Cardiac septum (tissue), 1 donor: ENCODE measurements around the gene ROR2. TPM values are rescaled to one million over a fixed set of nuclear protein-coding genes. Genes with fewer than 3 reads are reported as not detected.

Experiments
- DNase-seq: peaks from one replicate; pipeline ENCODE4 v3.0.0-alpha.2; 2020; ENCODE audit warnings: low spot score
- intact Hi-C: fragments of 100-400 bp; cut with DNase I; formaldehyde crosslinking; loops from one replicate; pipeline ENCODE4 v1.14.0; 2022
- total RNA-seq: library from RNA; stranded (reverse); fragmentation: NEBNext Ultra II Directional; extraction: Animal tissue kit (Norgen Biotek cat#: 25700); gene quantifications from one replicate; pipeline ENCODE4 v1.2.1, GENCODE V29; 2021
- donor health status: DM: no; HTN: no; CAD: no.

ROR2 gene
- total RNA-seq, 1 donor from 2014 or later, result 0.65 TPM

GRCh38 chr9:91889161-91889911 is 60.7 kb downstream of the ROR2 start:
- DNase-seq, result no peak

GRCh38 chr9:91886414-91887076 is 63.5 kb downstream of the ROR2 start:
- DNase-seq, result no peak
- intact Hi-C loops, result no loop called here

More at GRCh38 chr9:91889161-91889911, 60.7 kb downstream of the ROR2 start:
- intact Hi-C loops, result no loop called here

GRCh38 chr9:91885746-91886413 is 64.1 kb downstream of the ROR2 start:
- intact Hi-C loops, result no loop called here
- no peak for DNase-seq

DNA sequence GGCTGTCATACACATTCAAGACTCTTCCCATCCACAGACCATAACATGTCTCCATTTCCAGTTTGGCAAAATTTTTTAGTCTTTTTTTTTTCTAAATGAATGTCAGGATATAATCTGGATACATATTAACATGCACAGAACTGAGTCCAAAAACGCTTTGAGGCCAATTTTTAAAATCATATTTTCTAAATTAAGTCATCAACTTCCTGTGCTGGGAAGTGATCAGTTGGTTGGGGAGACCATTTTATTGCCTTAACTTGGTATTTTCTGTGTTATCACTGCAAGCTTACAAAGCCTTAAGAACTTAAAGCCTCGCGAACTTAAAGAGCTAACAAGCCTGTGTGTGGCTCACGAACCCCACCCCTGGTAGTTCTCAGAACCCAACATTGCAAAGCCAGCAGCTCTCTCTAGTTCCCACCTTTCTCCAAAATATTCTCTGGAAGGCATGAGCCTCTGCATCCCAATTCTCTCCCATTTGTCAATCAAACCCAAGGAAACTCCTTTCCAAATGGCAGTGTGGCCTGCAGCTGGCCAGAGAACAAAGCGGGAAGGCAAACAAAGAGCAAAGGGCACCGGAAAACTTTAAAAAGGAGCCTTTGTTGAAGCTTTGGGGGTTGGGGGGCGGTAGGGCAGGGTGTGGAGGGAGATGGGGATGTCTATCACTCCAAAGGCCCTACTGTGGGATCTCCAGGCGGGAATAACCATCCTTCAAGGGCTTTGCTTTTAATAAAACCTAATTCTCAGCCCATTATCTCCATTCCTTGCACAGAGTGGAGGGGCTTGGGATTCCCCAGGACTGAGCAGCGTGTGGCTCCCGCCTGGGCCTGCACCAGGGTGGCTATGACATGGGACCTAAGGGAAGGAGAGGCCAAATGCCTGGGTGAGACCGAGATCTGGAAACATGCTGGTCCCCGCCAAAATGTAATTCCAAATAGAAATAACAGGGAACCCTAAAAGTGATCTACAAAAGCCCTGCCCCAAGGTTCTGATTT is 65.0 kb downstream of the ROR2 start:
- DNase-seq, result no peak
- intact Hi-C loops, result no loop called here

- intact Hi-C loops, result no loop called here
- no peak for DNase-seq
Measured at GRCh38 chr9:91884153-91884552, 65.9 kb downstream of the ROR2 start.

DNA sequence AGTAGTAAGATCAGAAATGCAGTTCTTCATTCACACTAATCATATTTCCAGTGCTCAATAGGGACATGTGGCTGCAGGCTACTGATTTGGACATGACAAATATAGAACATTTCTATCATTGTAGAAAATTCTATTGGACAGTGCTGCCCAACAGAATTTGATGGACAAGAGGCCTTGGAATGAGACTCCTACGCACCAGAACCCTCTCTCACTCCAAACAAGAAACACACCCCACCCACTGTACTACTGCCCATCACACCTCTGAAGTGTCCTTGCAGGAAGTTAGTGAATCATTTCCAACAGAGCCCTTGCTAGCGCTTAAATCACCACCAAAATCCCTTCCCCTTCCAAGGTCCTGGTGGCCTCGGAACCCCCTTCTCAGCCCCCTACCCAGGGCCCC is 66.5 kb downstream of the ROR2 start:
- intact Hi-C loops, result no loop called here
- no peak for DNase-seq

GRCh38 chr9:91882627-91883026 is 67.4 kb downstream of the ROR2 start:
- no peak for DNase-seq
- intact Hi-C loops, result no loop called here

- DNase-seq, result no peak
- intact Hi-C loops, result no loop called here
Measured at GRCh38 chr9:91880378-91880972, 69.6 kb downstream of the ROR2 start.

- DNase-seq, result no peak
- intact Hi-C loops, result no loop called here
Measured at GRCh38 chr9:91879231-91879630, 70.8 kb downstream of the ROR2 start.

DNA sequence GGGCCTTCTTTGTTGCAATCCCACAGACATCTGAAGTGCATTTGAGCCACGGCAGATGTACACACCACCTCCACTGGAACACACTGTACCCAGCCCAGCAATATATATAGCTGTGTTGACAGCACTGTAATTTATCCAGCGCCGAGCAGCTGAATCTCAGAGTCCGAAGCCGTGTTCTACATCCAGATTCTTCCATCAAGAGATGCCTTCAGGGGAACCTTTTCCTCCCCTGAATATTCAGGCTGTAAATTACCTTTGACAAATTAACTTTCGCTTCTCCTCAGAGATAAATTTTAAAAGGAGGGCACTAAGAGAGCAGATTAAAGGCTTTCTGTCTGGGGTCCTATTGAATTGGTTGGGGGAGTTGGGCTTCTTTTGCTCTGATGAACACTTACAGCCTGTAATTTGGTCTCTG is 76.4 kb downstream of the ROR2 start:
- no peak for DNase-seq
- intact Hi-C loops, result no loop called here

DNA sequence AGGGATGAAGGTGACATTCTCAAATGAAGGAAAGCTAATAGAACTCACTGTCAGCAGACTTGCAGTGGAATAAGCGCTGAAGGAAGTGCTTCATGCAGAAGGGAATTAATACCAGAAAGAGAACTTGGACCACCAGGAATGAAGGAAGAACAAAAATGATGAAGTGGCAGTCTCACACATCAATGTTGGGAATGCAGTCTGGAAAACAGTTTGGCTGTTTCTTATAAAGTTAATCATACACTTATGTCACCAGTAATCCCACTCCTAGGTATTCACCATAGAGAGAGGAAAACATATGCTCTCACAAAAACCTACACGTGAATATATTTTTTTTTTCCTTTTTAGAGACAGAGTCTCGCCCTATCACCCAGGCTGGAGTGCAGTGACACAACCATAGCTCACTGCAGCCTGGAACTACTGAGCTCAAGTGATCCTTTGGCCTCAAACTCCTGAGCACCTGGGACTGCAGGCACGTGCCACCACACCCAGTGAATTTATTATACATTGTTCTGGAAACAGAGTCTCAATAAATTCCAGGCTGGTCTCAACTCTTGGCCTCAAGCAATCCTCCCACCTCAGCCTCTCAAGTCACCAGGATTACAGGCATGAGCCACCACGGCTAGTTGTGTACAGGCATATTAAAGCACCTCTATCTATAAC is 81.2 kb downstream of the ROR2 start:
- DNase-seq, result no peak
- intact Hi-C loops, result no loop called here

GRCh38 chr9:91867740-91868139 is 82.3 kb downstream of the ROR2 start:
- intact Hi-C loops, result no loop called here
- no peak for DNase-seq

DNA sequence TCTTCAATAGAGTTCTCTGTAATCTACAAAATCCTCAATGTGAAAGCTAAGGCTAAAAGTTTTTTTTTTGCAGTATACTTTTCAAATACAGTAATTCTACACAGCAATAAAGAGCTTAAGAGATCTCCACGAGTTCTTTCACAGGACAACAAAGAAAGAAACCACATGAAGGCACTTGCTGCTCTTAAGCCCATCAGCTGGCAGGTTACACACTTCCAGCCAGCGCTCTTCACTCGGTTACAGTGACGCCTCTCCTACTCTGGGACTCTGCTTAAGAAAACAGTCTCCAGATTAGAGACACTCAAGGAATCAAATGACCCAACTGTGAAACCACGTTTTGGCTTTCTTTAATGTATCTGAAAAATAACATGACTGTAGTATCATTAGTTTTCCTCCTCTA is 85.0 kb downstream of the ROR2 start:
- intact Hi-C loops, result no loop called here
- DNase-seq, result no peak

DNA sequence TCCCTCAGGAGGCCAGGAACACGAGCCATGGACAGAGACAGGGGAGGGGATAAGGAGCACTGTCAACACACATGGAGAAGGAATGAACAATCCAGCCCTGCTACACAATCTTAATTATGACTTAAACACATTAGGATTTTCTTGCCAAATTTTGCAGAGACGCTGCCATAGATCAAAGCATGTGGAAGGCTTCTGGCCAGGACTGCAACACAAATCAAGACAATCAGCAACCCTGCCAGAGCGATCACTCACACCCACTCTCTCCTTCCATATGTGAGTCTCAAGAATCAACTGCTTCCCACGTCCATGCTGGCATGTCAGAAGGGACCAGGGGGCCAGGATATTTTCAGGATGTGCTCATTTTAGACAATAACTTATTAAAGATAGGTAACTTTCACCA is 85.6 kb downstream of the ROR2 start:
- no peak for DNase-seq
- intact Hi-C loops, result no loop called here

DNA sequence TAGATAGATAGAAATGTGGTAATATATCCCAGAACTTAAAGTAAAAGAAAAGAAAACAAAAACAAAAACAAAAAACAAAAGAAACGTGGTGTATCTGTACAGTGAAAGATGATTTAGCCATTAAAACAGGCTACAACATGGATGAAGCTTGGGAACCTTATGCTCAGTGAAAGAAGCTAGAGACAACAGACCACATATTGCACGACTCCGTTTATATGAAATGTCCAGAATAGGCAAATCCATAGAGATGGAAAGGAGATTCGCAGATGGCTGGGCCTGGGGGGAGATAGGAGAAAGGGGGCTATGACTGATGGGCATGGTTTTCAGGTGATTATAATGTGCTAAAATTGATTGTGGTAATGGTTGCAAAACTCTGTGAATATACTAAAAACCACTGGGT is 86.6 kb downstream of the ROR2 start:
- DNase-seq, result no peak
- intact Hi-C loops, result no loop called here

DNA sequence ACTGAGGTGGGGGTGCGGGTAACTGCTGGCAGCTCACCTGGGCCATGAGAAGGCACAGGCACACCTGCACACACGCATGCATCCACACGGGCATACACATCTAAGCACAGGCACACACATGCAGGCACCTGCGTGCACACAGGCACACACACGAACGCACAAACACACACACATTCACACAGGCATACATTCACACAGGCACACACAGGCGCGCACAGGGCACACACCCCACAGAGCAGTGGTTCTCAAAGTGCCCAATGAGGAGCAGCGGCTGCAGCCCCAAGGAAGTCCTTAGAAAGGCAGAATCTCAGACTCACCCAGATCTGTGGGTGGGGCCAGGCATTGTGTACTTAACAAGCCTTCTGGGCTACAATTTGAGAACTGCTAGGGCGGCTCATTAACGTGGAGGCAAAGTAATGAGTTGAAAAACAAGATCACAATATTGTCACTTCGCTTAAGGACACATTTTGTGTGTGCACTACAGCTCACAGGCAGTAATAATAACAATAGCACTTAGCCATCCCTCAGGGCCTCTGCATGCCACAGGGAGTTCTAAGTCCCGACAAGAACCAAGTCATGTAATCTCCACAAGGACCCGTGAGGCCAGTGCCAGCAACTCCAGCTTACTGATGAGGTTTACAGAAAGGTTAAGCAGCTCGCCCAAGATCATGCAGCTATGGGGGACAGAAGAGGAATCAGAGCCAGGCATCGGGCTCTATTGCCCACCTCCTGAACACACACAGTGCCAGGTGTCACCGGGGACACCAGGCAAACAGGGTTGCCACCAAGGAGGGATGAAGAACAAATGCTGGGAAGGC is 91.6 kb downstream of the ROR2 start:
- intact Hi-C loops, result no loop called here
- no peak for DNase-seq

GRCh38 chr9:91857291-91858212 is 92.5 kb downstream of the ROR2 start:
- DNase-seq, result no peak
- intact Hi-C loops, result no loop called here
